Measurements from ENCODE around the gene KRTAP10-2. TPM values are rescaled to one million over a fixed set of nuclear protein-coding genes. Genes with fewer than 3 reads are reported as not detected.

The KRTAP10-2 gene
- total RNA-seq, 1 donor from 2014 or later, result not detected

GRCh38 chr21:44589094-44589493 is 37.8 kb upstream of the KRTAP10-2 start:
- Mint-ChIP-seq H3K27me3 (ENCODE audit: unreplicated experiment) (peaks cover 6% of the 10 kb centered on the region), H3K4me1 (ENCODE audit: unreplicated experiment) (peaks cover 2% of the 10 kb centered on the region), H3K9me3 (ENCODE audit: unreplicated experiment) (no peaks in the 10 kb centered on the region), H3K36me3 (ENCODE audit: low read depth, unreplicated experiment) (peaks cover 4% of the 10 kb centered on the region), H3K27ac (ENCODE audit: unreplicated experiment) (no peak overlapping the region), H3K4me3 (ENCODE audit: unreplicated experiment) (no peak overlapping the region)
- TF ChIP-seq CTCF (IDR thresholded peaks at IDR 0.05; ENCODE audit: unreplicated experiment), result no peak
- no peak for DNase-seq (ENCODE audit: low spot score)

- Mint-ChIP-seq H3K27me3 (ENCODE audit: unreplicated experiment) (peaks cover 3% of the 10 kb centered on the region), H3K4me3 (ENCODE audit: unreplicated experiment) (no peak overlapping the region), H3K4me1 (ENCODE audit: unreplicated experiment) (no peaks in the 10 kb centered on the region), H3K36me3 (ENCODE audit: low read depth, unreplicated experiment) (peaks cover 4% of the 10 kb centered on the region), H3K27ac (ENCODE audit: unreplicated experiment) (no peak overlapping the region), H3K9me3 (ENCODE audit: unreplicated experiment) (no peaks in the 10 kb centered on the region)
- no peak for TF ChIP-seq CTCF (IDR thresholded peaks at IDR 0.05; ENCODE audit: unreplicated experiment)
- DNase-seq (ENCODE audit: low spot score), result no peak
Measured at GRCh38 chr21:44585892-44586291, 34.6 kb upstream of the KRTAP10-2 start.

GRCh38 chr21:44583800-44584147 is 32.5 kb upstream of the KRTAP10-2 start:
- H3K27me3 Mint-ChIP-seq (ENCODE audit: unreplicated experiment), result peaks cover 6% of the 10 kb centered on the region
- no peak overlapping the region for H3K27ac Mint-ChIP-seq (ENCODE audit: unreplicated experiment)
- TF ChIP-seq CTCF (IDR thresholded peaks at IDR 0.05; ENCODE audit: unreplicated experiment), result no peak

GRCh38 chr21:44583089-44583799 is 31.9 kb upstream of the KRTAP10-2 start:
- no peak overlapping the region for H3K4me3 Mint-ChIP-seq (ENCODE audit: unreplicated experiment)
- TF ChIP-seq CTCF (IDR thresholded peaks at IDR 0.05; ENCODE audit: unreplicated experiment), result no peak
- H3K27ac Mint-ChIP-seq (ENCODE audit: unreplicated experiment), result no peak overlapping the region
- peaks cover 4% of the 10 kb centered on the region for H3K36me3 Mint-ChIP-seq (ENCODE audit: low read depth, unreplicated experiment)
- H3K4me1 Mint-ChIP-seq (ENCODE audit: unreplicated experiment), result no peaks in the 10 kb centered on the region
- no peaks in the 10 kb centered on the region for H3K9me3 Mint-ChIP-seq (ENCODE audit: unreplicated experiment)
- no peak for DNase-seq (ENCODE audit: low spot score)
- peaks cover 6% of the 10 kb centered on the region for H3K27me3 Mint-ChIP-seq (ENCODE audit: unreplicated experiment)

More at GRCh38 chr21:44583800-44584147, 32.5 kb upstream of the KRTAP10-2 start:
- H3K4me1 Mint-ChIP-seq (ENCODE audit: unreplicated experiment), result no peaks in the 10 kb centered on the region
- no peaks in the 10 kb centered on the region for H3K9me3 Mint-ChIP-seq (ENCODE audit: unreplicated experiment)
- peaks cover 4% of the 10 kb centered on the region for H3K36me3 Mint-ChIP-seq (ENCODE audit: low read depth, unreplicated experiment)
- DNase-seq (ENCODE audit: low spot score), result no peak
- no peak overlapping the region for H3K4me3 Mint-ChIP-seq (ENCODE audit: unreplicated experiment)

GRCh38 chr21:44582055-44582454 is 30.8 kb upstream of the KRTAP10-2 start:
- DNase-seq (ENCODE audit: low spot score), result no peak
- Mint-ChIP-seq H3K27me3 (ENCODE audit: unreplicated experiment) (peaks cover 6% of the 10 kb centered on the region), H3K4me1 (ENCODE audit: unreplicated experiment) (no peaks in the 10 kb centered on the region), H3K36me3 (ENCODE audit: low read depth, unreplicated experiment) (peaks cover 4% of the 10 kb centered on the region), H3K4me3 (ENCODE audit: unreplicated experiment) (no peak overlapping the region), H3K9me3 (ENCODE audit: unreplicated experiment) (no peaks in the 10 kb centered on the region), H3K27ac (ENCODE audit: unreplicated experiment) (no peak overlapping the region)
- no peak for TF ChIP-seq CTCF (IDR thresholded peaks at IDR 0.05; ENCODE audit: unreplicated experiment)

Measured in endothelial cell (in vitro differentiated cells).